Measurements from ENCODE around the gene SMAP1. TPM values are rescaled to one million over a fixed set of nuclear protein-coding genes. Genes with fewer than 3 reads are reported as not detected.
A peak's percentile ranks its signal among the peaks of the same experiment; 100 is the strongest.

The SMAP1 gene
- total and polyA plus RNA-seq, 9 of the 15 experiments (the other 6 are each of a cell fraction or from before 2014, with no cell fraction given), result 11.4 to 26.4 (median 15.5) TPM

GRCh38 chr6:70667711-70668498 is at the start of gene SMAP1 (continued):
- TF ChIP-seq MYC (IDR thresholded peaks at IDR 0.05; ENCODE audit: low read depth, low read length) (peak; percentile 32; the same call in 1 of the 2 replicates), MYC (CRISPR knock-in tag; IDR thresholded peaks at IDR 0.05; ENCODE audit: borderline replicate concordance, low read depth) (no peak), NRF1 (conservative IDR thresholded peaks at IDR 0.05 in 1 of 2, IDR thresholded peaks at IDR 0.05 in 1 of 2) (peak; percentile 96 to 97; a peak in 2 of 4 replicates), ZNF121 (CRISPR knock-in tag; conservative IDR thresholded peaks at IDR 0.05) (no peak), RBFOX2 (IDR thresholded peaks at IDR 0.05; ENCODE audit: low read depth, low read length) (peak; percentile 93), RNF2 (IDR thresholded peaks at IDR 0.05) (0 out of 2 replicates have a peak, but pooled peaks have one; percentile 47), TCF7 (IDR thresholded peaks at IDR 0.05; ENCODE audit: borderline replicate concordance) (no peak), STAT5A (IDR thresholded peaks at IDR 0.05; ENCODE audit: borderline replicate concordance, low read length) (no peak), SPI1 (IDR thresholded peaks at IDR 0.05; ENCODE audit: borderline replicate concordance, low read depth, low read length) (0 out of 2 replicates have a peak, but pooled peaks have one; percentile 23), EP400 (IDR thresholded peaks at IDR 0.05) (no peak; the same call in 1 of the 2 replicates), NR4A1 (CRISPR knock-in tag; IDR thresholded peaks at IDR 0.05) (no peak), NR4A1 (tag; IDR thresholded peaks at IDR 0.05) (no peak), KDM4B (IDR thresholded peaks at IDR 0.05; ENCODE audit: borderline replicate concordance in 2 of 2, low read depth in 1 of 2) (no peak), ETV1 (tag; conservative IDR thresholded peaks at IDR 0.05; ENCODE audit: low read depth) (0 out of 2 replicates have a peak, but pooled peaks have one; percentile 28), PHF20 (IDR thresholded peaks at IDR 0.05; ENCODE audit: partially characterized antibody) (peak; percentile 1), HNRNPK (IDR thresholded peaks at IDR 0.05; ENCODE audit: low read depth, low read length, poor library complexity, severe bottlenecking) (peak; percentile 39), TAF1 (IDR thresholded peaks at IDR 0.05; ENCODE audit: control insufficient read depth, extremely low read depth, insufficient read depth, low read length, severe bottlenecking) (peak; percentile 54), FOXK2 (conservative IDR thresholded peaks at IDR 0.05 in 1 of 2, IDR thresholded peaks at IDR 0.05 in 1 of 2; ENCODE audit: low read depth in 2 of 2) (no peak), HMGN3 (IDR thresholded peaks at IDR 0.05; ENCODE audit: borderline replicate concordance, extremely low read depth, insufficient read length, low read depth, low read length) (peak; percentile 48), CBX3 (IDR thresholded peaks at IDR 0.05; ENCODE audit: borderline replicate concordance in 1 of 2, low read length in 2 of 2) (no peak), PCBP1 (IDR thresholded peaks at IDR 0.05; ENCODE audit: low read depth, low read length, poor library complexity, severe bottlenecking) (peak; percentile 58), GTF2E2 (tag; IDR thresholded peaks at IDR 0.05) (no peak), KDM1A (IDR thresholded peaks at IDR 0.05) (peak in 1 of 2 experiments; percentile 81; a peak in 2 of 4 replicates)
- TF ChIP-seq, protein P1, sequence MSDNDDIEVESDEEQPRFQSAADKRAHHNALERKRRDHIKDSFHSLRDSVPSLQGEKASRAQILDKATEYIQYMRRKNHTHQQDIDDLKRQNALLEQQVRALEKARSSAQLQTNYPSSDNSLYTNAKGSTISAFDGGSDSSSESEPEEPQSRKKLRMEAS (CRISPR knock-in tag; IDR thresholded peaks at IDR 0.05), result peak; percentile 85
- TF ChIP-seq, protein P2, sequence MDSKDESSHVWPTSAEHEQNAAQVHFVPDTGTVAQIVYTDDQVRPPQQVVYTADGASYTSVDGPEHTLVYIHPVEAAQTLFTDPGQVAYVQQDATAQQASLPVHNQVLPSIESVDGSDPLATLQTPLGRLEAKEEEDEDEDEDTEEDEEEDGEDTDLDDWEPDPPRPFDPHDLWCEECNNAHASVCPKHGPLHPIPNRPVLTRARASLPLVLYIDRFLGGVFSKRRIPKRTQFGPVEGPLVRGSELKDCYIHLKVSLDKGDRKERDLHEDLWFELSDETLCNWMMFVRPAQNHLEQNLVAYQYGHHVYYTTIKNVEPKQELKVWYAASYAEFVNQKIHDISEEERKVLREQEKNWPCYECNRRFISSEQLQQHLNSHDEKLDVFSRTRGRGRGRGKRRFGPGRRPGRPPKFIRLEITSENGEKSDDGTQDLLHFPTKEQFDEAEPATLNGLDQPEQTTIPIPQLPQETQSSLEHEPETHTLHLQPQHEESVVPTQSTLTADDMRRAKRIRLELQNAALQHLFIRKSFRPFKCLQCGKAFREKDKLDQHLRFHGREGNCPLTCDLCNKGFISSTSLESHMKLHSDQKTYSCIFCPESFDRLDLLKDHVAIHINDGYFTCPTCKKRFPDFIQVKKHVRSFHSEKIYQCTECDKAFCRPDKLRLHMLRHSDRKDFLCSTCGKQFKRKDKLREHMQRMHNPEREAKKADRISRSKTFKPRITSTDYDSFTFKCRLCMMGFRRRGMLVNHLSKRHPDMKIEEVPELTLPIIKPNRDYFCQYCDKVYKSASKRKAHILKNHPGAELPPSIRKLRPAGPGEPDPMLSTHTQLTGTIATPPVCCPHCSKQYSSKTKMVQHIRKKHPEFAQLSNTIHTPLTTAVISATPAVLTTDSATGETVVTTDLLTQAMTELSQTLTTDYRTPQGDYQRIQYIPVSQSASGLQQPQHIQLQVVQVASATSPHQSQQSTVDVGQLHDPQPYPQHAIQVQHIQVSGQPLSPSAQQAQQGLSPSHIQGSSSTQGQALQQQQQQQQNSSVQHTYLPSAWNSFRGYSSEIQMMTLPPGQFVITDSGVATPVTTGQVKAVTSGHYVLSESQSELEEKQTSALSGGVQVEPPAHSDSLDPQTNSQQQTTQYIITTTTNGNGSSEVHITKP (IDR thresholded peaks at IDR 0.05; ENCODE audit: partially characterized antibody), result peak; percentile 88

Measured in K562 (cell line).